Psoas muscle (tissue), 8 donors: ENCODE measurements around the gene RPL38. TPM values are rescaled to one million over a fixed set of nuclear protein-coding genes. Genes with fewer than 3 reads are reported as not detected.

Source experiments
- ATAC-seq, 4 donors: fragments of 200-7000 bp; cut with Tn5 transposase; one replicate each; pipeline ENCODE4 v1.9.1; 2020; ENCODE audit warnings: moderate library complexity in 3 of 4, mild to moderate bottlenecking in 2 of 4
- DNase-seq, 2 donors: peaks; one replicate each; pipeline ENCODE4 v3.0.0-alpha.2; 2020
- H3K27ac ChIP-seq: fragments of 200-600 bp; one replicate; pipeline ENCODE4 v1.8.0; 2022
- H3K27me3 ChIP-seq, 3 donors: fragments of 200-600 bp in 1 of 3; one replicate each; pipeline versions ENCODE4 v1.6.1 to v1.8.0; 2013 to 2022; ENCODE audit warnings: low read length in 2 of 3, mild to moderate bottlenecking in 2 of 3, moderate library complexity in 1 of 3; ENCODE audit not compliant: insufficient read depth in 3 of 3
- H3K36me3 ChIP-seq, 2 donors: fragments of 200-600 bp in 1 of 2; one replicate each; pipeline versions ENCODE4 v1.6.1 to v1.8.0; 2013 to 2022; ENCODE audit warnings: low read depth in 1 of 2, mild to moderate bottlenecking in 1 of 2, moderate library complexity in 1 of 2; ENCODE audit not compliant: insufficient read depth in 1 of 2
- H3K4me1 ChIP-seq: fragments of 200-600 bp; one replicate; pipeline ENCODE4 v1.8.0; 2022
- H3K4me3 ChIP-seq: fragments of 200-600 bp; one replicate; pipeline ENCODE4 v1.8.0; 2022; ENCODE audit warnings: mild to moderate bottlenecking
- H3K9me3 ChIP-seq: fragments of 200-600 bp; one replicate; pipeline ENCODE4 v1.8.0; 2022
- WGBS, 3 donors: extraction: QIAGEN DNeasy Blood & Tissue Kit; methylation state at CpG; one replicate each; pipeline versions ENCODE4 v1.1.6 to v1.1.7; 2013; 5-methylcytosine and 5-hydroxymethylcytosine counted together
- intact Hi-C, 2 donors: fragments of 100-400 bp; cut with DNase I; formaldehyde crosslinking; loops; one replicate each; pipeline versions ENCODE4 v1.11.0 to v1.14.2; 2022
- polyA plus RNA-seq, 3 donors: library from polyadenylated mRNA; stranded (reverse); fragments of 200-250 nt; gene quantifications; one replicate each; pipeline ENCODE4 v1.2.3, GENCODE V29; 2013
- total RNA-seq, 4 donors: library from RNA; stranded (reverse); fragmentation: NEBNext Ultra II Directional in 2 of 4; extraction: Animal tissue kit (Norgen Biotek cat#: 25700) in 2 of 4; gene quantifications; one replicate each; pipeline versions ENCODE4 v1.2.1 to v1.2.4, GENCODE V29; 2021 to 2023
- TF ChIP-seq, protein P1 (sequence below): fragments of 200-600 bp; IDR thresholded peaks from one replicate; pipeline ENCODE4 v1.8.0; 2022; ENCODE audit warnings: antibody characterized with exemption
- donor health status: healthy with polysubstance abuse.
- donor health status: DM: no; HTN: no; CAD: no; lungs with moderate emphysema.
- donor health status: Bipolar disorder and iron deficiency.
- donor health status: healthy.
- donor health status: DM: yes; HTN: yes; CAD: no.
- donor health status: DM: no; HTN: no; CAD: no.
- donor health status: DM: no; HTN: no; CAD: no.
- donor health status: DM: yes; HTN: yes; CAD: no.

The RPL38 gene
- total and polyA plus RNA-seq, 7 donors, result 1,032 to 1,956 (median 1,360) TPM

GRCh38 chr17:74231928-74232907, 28.7 kb downstream of the RPL38 start:
- intact Hi-C loops, result no loop called here

DNA sequence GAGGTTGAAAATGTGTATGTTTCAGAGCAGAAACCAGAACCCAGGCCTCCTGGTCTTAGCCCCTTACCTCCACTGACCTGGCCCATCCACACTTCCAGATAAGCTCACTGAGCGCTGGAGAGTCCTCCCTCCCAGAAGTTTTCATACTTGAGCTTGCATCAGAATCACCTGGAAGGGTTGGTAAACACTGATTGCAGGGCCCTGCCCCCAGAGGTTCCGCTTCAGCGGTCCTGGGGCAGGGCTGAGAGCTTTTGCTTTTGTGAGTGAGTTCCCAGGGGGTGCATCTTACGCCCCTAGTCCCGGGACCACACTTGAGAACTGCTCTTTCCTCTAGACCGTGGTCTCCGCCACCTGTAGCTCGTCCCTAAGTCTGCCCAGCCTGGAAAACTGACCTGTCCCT, 30.5 kb downstream of the RPL38 start:
- H3K9me3 ChIP-seq, result no peaks in the 10 kb centered on the region
- ATAC-seq, result no peak
- intact Hi-C loops, result no loop called here
- no peaks in the 10 kb centered on the region for H3K27me3 ChIP-seq
- 86 to 95% (median 94%) methylated on average over 8 of the region's 8 CpGs for WGBS, 3 donors
- H3K27ac ChIP-seq, result no peak overlapping the region
- peaks cover 13% of the 10 kb centered on the region for H3K4me1 ChIP-seq
- TF ChIP-seq, protein P1, sequence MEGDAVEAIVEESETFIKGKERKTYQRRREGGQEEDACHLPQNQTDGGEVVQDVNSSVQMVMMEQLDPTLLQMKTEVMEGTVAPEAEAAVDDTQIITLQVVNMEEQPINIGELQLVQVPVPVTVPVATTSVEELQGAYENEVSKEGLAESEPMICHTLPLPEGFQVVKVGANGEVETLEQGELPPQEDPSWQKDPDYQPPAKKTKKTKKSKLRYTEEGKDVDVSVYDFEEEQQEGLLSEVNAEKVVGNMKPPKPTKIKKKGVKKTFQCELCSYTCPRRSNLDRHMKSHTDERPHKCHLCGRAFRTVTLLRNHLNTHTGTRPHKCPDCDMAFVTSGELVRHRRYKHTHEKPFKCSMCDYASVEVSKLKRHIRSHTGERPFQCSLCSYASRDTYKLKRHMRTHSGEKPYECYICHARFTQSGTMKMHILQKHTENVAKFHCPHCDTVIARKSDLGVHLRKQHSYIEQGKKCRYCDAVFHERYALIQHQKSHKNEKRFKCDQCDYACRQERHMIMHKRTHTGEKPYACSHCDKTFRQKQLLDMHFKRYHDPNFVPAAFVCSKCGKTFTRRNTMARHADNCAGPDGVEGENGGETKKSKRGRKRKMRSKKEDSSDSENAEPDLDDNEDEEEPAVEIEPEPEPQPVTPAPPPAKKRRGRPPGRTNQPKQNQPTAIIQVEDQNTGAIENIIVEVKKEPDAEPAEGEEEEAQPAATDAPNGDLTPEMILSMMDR, result no peak
- DNase-seq, result no peak
- peaks cover 0 to 37% of the 10 kb centered on the region in 2 donors for H3K36me3 ChIP-seq
- no peak overlapping the region for H3K4me3 ChIP-seq

More at GRCh38 chr17:74231928-74232907, 28.7 kb downstream of the RPL38 start:
- ATAC-seq (no peak), DNase-seq (no peak)
- TF ChIP-seq, protein P1, result no peak
- Histone ChIP-seq H3K9me3 (no peaks in the 10 kb centered on the region), H3K4me1 (peaks cover 13% of the 10 kb centered on the region), H3K36me3 (peaks cover 0 to 30% of the 10 kb centered on the region in 2 donors), H3K27me3 (no peaks in the 10 kb centered on the region), H3K27ac (no peak overlapping the region), H3K4me3 (no peak overlapping the region)
- 72 to 80% (median 77%) methylated on average over 17 of the region's 17 CpGs for WGBS, 3 donors

GRCh38 chr17:74234486-74234885, 31.0 kb downstream of the RPL38 start:
- ATAC-seq, result no peak
- Histone ChIP-seq H3K27me3 (no peaks in the 10 kb centered on the region), H3K27ac (peak overlapping the region; percentile 39), H3K4me3 (no peak overlapping the region), H3K4me1 (peaks cover 13% of the 10 kb centered on the region), H3K36me3 (peaks cover 0 to 37% of the 10 kb centered on the region in 2 donors), H3K9me3 (no peaks in the 10 kb centered on the region)
- DNase-seq, result no peak
- WGBS, 3 donors, result 92 to 100% (median 100%) methylated on average over 1 of the region's 1 CpG
- TF ChIP-seq, protein P1, result no peak
- intact Hi-C loops, result no loop called here

- Histone ChIP-seq H3K4me3 (no peak overlapping the region), H3K4me1 (peaks cover 13% of the 10 kb centered on the region), H3K36me3 (peaks cover 0 to 32% of the 10 kb centered on the region in 2 donors), H3K27ac (peak overlapping the region; percentile 39), H3K27me3 (no peaks in the 10 kb centered on the region), H3K9me3 (no peaks in the 10 kb centered on the region)
- WGBS, 3 donors, result 26 to 47% (median 40%) methylated on average over 19 of the region's 19 CpGs
- intact Hi-C loops, result no loop called here
- no peak for DNase-seq
- TF ChIP-seq, protein P1, result no peak
- ATAC-seq, result peak in 1 of 4 donors; percentile 59
These were observed 31.6 kb downstream of the RPL38 start for GRCh38 chr17:74235040-74235581.
